Karpas-422 (cell line): Measurements from ENCODE around the gene MGAT3. TPM values are rescaled to one million over a fixed set of nuclear protein-coding genes. Genes with fewer than 3 reads are reported as not detected.

ENCODE experiments used
- DNase-seq: peaks from one replicate; pipeline ENCODE4 v3.0.0-alpha.2; 2015
- H2AFZ ChIP-seq: fragments of 200-600 bp; sonication (generic); 2 replicates; pipeline ENCODE4 v1.6.1; 2014; ENCODE audit warnings: antibody characterized with exemption, low read length, mixed read lengths
- H3K27ac ChIP-seq: fragments of 200-600 bp; sonication (generic); 2 replicates; pipeline ENCODE4 v1.5.1; 2014; ENCODE audit warnings: mild to moderate bottlenecking, low read length, moderate library complexity
- H3K27me3 ChIP-seq: fragments of 200-600 bp; sonication (generic); 2 replicates; pipeline ENCODE4 v1.6.1; 2014; ENCODE audit warnings: low read length, mixed read lengths
- H3K36me3 ChIP-seq: fragments of 200-600 bp; sonication (generic); 2 replicates; pipeline ENCODE4 v1.6.1; 2014; ENCODE audit warnings: low read length, mixed read lengths; ENCODE audit not compliant: insufficient read depth
- H3K4me1 ChIP-seq: fragments of 200-600 bp; sonication (generic); 2 replicates; pipeline ENCODE4 v1.6.1; 2014; ENCODE audit warnings: mild to moderate bottlenecking, low read length, mixed read lengths
- H3K4me2 ChIP-seq: fragments of 200-600 bp; sonication (generic); 2 replicates; pipeline ENCODE4 v1.6.1; 2014; ENCODE audit warnings: low read length, low read depth, mild to moderate bottlenecking; ENCODE audit not compliant: poor library complexity, severe bottlenecking
- H3K4me3 ChIP-seq: fragments of 200-600 bp; sonication (generic); 2 replicates; pipeline ENCODE4 v1.5.1; 2014; ENCODE audit warnings: mild to moderate bottlenecking, antibody characterized with exemption, low read length, mixed read lengths
- H3K79me2 ChIP-seq: fragments of 200-600 bp; sonication (generic); 2 replicates; pipeline ENCODE4 v1.6.1; 2014; ENCODE audit warnings: mild to moderate bottlenecking, low read length, mixed read lengths
- H3K9ac ChIP-seq: fragments of 200-600 bp; sonication (generic); 2 replicates; pipeline ENCODE4 v1.6.0; 2014; ENCODE audit warnings: low read length
- H3K9me2 ChIP-seq: fragments of 200-600 bp; sonication (generic), shearing (Covaris generic); replicated peaks from 2 replicates; pipeline ENCODE4 v1.6.0; 2014; ENCODE audit warnings: mild to moderate bottlenecking, low read length, moderate library complexity; ENCODE audit not compliant: insufficient read depth
- H3K9me3 ChIP-seq: fragments of 300-700, 200-600 bp; sonication (generic); 2 replicates; pipeline ENCODE4 v1.6.1; 2014; ENCODE audit warnings: low read length, mixed read lengths
- H4K20me1 ChIP-seq: fragments of 200-600 bp; sonication (generic); 2 replicates; pipeline ENCODE4 v1.6.1; 2014; ENCODE audit warnings: mild to moderate bottlenecking, antibody characterized with exemption, low read length, low read depth; ENCODE audit not compliant: insufficient read depth
- total RNA-seq: library from RNA; depleted of rRNA; stranded (reverse); fragments of >200 nt; shearing (Covaris generic); gene quantifications from 2 replicates; pipeline ENCODE4 v1.2.3, GENCODE V29; 2014; ENCODE audit warnings: low replicate concordance

Gene MGAT3
- total RNA-seq, 1 experiment from 2014 or later, result 34.8 TPM

DNA sequence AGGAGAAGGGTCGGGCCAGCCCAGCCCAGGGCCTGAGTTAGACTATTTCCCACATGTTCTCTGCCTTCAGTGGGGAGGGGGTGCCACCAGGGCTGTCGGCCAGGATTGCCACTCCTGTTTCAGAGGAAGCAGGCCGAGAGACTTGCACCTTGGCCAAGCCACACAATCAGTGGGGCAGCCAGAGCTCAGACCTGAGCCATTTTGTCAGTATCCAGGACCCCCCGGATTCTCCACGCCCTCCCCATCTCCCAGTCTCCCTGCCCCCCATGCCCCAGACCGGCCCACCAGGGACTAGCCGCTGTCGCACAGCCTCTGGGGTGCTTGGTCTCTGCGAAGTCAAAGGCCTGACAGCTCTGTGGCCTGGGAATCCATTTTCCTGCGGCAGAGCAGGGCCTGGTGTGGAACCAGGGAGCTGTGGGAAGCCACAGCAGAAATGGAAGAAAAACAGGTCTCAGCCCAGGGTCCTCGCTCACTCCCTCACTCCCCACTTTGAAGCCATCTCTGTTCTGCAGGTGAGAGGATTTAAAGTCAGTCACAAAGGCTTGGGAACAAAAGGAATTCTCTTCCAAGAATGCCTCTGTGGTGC is 25.5 kb upstream of the MGAT3 start:
- Histone ChIP-seq H3K36me3 (no peaks in the 10 kb centered on the region), H3K9me2 (no peaks in the 10 kb centered on the region), H3K27ac (no peak overlapping the region), H4K20me1 (no peaks in the 10 kb centered on the region), H3K4me1 (peaks cover 2% of the 10 kb centered on the region), H3K4me3 (no peak overlapping the region), H3K4me2 (no peak overlapping the region), H2AFZ (no peak overlapping the region), H3K79me2 (no peaks in the 10 kb centered on the region), H3K9me3 (no peaks in the 10 kb centered on the region), H3K27me3 (no peaks in the 10 kb centered on the region), H3K9ac (no peak overlapping the region)
- DNase-seq, result no peak

DNA sequence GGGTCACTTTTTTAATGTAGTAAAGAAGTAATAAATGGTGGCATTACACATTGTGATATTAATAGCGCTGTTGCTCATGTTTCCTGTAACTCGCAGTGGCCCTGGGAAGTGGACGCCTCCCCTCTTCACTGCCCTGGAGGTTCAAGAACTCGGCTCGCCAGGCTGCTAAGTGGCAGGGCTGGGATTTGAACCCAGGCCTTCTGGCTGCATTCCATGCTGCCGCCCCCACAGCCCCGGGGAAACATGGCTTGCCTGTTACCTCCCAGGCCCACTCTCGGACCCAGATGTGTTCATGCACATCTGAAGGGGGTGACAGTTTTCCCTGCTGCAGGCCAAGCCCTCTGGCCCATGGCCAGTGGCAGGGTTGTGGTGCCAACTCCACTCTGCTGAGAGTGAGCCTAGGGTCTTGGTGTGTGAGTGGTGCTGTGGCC is 25.0 kb upstream of the MGAT3 start:
- Histone ChIP-seq H3K4me3 (no peak overlapping the region), H3K27me3 (no peaks in the 10 kb centered on the region), H4K20me1 (no peaks in the 10 kb centered on the region), H3K9me3 (no peaks in the 10 kb centered on the region), H3K4me1 (peaks cover 7% of the 10 kb centered on the region), H3K9ac (no peak overlapping the region), H3K9me2 (no peaks in the 10 kb centered on the region), H3K27ac (no peak overlapping the region), H2AFZ (no peak overlapping the region), H3K79me2 (no peaks in the 10 kb centered on the region), H3K4me2 (no peak overlapping the region), H3K36me3 (no peaks in the 10 kb centered on the region)
- no peak for DNase-seq

DNA sequence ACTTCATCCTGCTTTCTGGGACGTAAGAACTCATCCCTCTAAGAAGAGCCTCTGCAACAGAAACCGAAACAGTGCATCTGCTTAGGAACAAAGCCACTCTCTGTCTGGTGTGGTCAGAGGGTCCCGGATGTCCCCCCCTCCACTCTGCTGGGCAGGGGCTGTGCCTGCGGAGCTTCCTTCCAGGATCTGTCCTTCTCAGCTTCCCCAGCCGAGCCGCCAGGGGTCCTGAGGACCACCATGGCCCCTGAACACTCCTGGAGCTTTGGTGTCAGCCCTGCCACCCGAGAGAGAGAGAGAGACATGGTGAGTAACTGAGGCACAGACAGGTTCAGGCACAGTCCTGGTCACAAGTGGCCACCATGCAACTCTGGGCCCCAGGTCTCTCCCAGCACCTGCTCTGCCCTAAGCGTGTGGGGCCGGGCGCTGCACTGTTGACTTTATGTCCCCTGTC is 24.4 kb upstream of the MGAT3 start:
- H3K9ac ChIP-seq, result no peak overlapping the region
- H3K36me3 ChIP-seq, result no peaks in the 10 kb centered on the region
- no peaks in the 10 kb centered on the region for H4K20me1 ChIP-seq
- H3K27ac ChIP-seq, result no peak overlapping the region
- peaks cover 12% of the 10 kb centered on the region for H3K4me1 ChIP-seq
- H3K4me2 ChIP-seq, result no peak overlapping the region
- no peaks in the 10 kb centered on the region for H3K9me2 ChIP-seq
- no peak for DNase-seq
- H2AFZ ChIP-seq, result no peak overlapping the region
- H3K27me3 ChIP-seq, result no peaks in the 10 kb centered on the region
- no peaks in the 10 kb centered on the region for H3K9me3 ChIP-seq
- H3K79me2 ChIP-seq, result no peaks in the 10 kb centered on the region
- no peak overlapping the region for H3K4me3 ChIP-seq

DNA sequence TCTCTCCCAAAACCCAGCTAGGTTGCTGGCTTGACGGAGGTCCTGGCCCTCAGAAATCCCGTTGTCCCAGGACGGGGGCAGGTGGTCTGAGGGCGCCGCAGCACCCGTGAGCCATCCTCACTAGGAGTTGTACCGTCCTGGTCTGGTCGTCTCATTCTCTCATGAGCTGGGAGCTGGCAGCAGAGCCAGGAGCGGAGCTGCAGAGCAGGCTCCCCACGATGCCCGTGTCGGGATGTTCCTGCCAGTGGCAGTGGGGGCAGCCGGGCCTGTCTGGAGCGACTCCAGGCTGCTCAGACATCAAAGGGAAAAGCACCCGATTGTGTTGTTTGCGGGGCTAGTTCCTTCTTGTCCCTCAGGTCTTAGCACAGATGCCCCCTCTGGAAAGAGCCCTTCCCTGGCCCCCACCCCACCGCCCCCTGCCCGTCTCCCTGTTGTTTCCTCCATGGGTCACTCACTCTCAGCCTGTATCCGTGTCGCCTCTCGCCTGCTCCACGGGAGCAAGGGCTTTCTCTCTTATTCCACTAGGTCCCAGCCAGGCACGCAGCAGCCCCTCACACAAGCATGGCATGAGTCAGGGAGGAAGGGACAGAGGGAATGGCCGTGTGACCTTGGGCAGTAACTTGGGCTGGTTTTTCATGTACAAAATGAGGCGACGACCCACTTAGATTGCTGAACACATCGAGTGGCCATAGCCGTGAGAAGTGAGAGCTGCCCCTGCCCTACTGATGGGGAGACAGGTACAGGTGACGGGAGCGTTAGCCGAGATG is 23.2 kb upstream of the MGAT3 start:
- no peaks in the 10 kb centered on the region for H3K36me3 ChIP-seq
- no peak for DNase-seq
- H3K4me2 ChIP-seq, result no peak overlapping the region
- no peaks in the 10 kb centered on the region for H3K9me3 ChIP-seq
- no peaks in the 10 kb centered on the region for H3K79me2 ChIP-seq
- H3K4me3 ChIP-seq, result no peak overlapping the region
- H3K9me2 ChIP-seq, result no peaks in the 10 kb centered on the region
- no peaks in the 10 kb centered on the region for H4K20me1 ChIP-seq
- no peak overlapping the region for H3K27ac ChIP-seq
- H2AFZ ChIP-seq, result no peak overlapping the region
- no peak overlapping the region for H3K9ac ChIP-seq
- peaks cover 25% of the 10 kb centered on the region for H3K4me1 ChIP-seq
- H3K27me3 ChIP-seq, result no peaks in the 10 kb centered on the region

DNA sequence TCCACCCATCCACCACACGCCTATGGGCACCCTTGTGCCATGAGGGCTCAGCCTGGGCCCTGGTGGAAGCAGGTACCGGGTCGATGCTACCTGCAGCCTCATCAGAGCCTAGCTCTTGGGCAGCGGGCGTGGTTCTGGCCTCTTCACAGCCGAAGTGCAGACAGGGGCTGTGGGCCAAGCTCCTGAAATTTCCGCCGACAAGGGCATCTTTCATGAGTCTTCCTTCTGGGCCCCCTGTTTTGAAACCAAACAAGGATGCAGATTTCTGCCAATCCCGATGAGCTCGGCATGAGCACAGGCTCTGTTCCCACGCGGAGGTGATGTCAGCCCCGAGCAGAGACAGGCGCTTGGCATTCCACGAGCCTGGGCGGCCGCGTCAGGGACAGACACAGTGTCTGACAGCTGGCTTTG is 22.6 kb upstream of the MGAT3 start:
- H3K27ac ChIP-seq, result no peak overlapping the region
- no peaks in the 10 kb centered on the region for H3K9me3 ChIP-seq
- H2AFZ ChIP-seq, result no peak overlapping the region
- H3K4me3 ChIP-seq, result no peak overlapping the region
- H3K27me3 ChIP-seq, result no peaks in the 10 kb centered on the region
- H4K20me1 ChIP-seq, result no peaks in the 10 kb centered on the region
- no peaks in the 10 kb centered on the region for H3K9me2 ChIP-seq
- H3K4me2 ChIP-seq, result no peak overlapping the region
- H3K79me2 ChIP-seq, result no peaks in the 10 kb centered on the region
- no peaks in the 10 kb centered on the region for H3K36me3 ChIP-seq
- no peak for DNase-seq
- H3K4me1 ChIP-seq, result peaks cover 29% of the 10 kb centered on the region
- no peak overlapping the region for H3K9ac ChIP-seq

DNA sequence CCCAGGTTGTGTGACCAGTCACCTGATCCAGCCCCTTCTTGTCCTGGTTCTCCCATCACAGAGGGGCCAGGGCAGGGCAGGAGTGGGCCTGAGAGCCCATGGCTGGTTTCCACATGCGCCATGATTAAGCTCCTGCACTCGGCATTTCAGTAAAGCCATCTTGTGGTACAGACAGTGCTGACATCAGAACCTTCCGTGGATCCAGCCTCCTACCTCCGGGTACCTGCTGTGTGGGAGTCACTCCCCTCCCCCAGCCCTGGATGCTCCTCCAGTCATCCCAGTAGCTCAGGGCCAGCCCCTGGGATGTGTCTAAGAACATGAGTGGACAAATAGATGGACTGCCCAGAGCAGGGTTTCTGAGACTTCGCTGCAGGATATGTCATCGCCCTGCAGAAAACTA is 22.1 kb upstream of the MGAT3 start:
- H4K20me1 ChIP-seq, result no peaks in the 10 kb centered on the region

DNA sequence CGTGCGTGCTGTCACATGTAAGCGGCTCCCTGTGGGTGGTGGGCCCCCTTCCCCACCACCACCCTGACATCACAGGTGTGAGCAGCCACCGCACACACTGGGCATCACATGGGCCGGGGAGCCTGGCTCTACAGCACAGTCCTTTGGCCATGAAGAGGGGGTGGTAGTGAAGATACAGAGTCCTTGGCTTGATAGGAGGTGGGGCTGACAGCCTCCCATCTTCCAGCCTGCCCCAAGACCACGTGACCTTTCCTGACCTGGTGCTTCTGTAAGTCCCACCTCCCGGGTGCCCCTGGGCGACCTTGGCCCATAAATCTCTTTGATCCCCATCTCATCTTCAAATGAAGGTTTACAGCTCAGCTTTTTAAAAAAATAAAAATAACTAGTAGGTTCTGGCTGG is 21.2 kb upstream of the MGAT3 start:
- no peak for DNase-seq
- Histone ChIP-seq H3K27me3 (no peaks in the 10 kb centered on the region), H2AFZ (no peak overlapping the region), H3K9ac (no peak overlapping the region), H3K4me3 (no peak overlapping the region), H3K4me2 (no peak overlapping the region), H3K27ac (no peak overlapping the region), H3K9me2 (no peaks in the 10 kb centered on the region), H4K20me1 (no peaks in the 10 kb centered on the region), H3K4me1 (peaks cover 35% of the 10 kb centered on the region), H3K9me3 (no peaks in the 10 kb centered on the region), H3K36me3 (no peaks in the 10 kb centered on the region), H3K79me2 (no peaks in the 10 kb centered on the region)

More for the DNA sequence above, 22.1 kb upstream of the MGAT3 start:
- no peak overlapping the region for H3K27ac ChIP-seq
- H3K9me3 ChIP-seq, result no peaks in the 10 kb centered on the region
- H3K9me2 ChIP-seq, result no peaks in the 10 kb centered on the region
- no peaks in the 10 kb centered on the region for H3K27me3 ChIP-seq
- no peak overlapping the region for H3K4me3 ChIP-seq
- H3K4me1 ChIP-seq, result peaks cover 33% of the 10 kb centered on the region
- no peak overlapping the region for H3K4me2 ChIP-seq
- no peaks in the 10 kb centered on the region for H3K79me2 ChIP-seq
- H3K9ac ChIP-seq, result no peak overlapping the region
- no peak for DNase-seq
- no peak overlapping the region for H2AFZ ChIP-seq
- no peaks in the 10 kb centered on the region for H3K36me3 ChIP-seq

DNA sequence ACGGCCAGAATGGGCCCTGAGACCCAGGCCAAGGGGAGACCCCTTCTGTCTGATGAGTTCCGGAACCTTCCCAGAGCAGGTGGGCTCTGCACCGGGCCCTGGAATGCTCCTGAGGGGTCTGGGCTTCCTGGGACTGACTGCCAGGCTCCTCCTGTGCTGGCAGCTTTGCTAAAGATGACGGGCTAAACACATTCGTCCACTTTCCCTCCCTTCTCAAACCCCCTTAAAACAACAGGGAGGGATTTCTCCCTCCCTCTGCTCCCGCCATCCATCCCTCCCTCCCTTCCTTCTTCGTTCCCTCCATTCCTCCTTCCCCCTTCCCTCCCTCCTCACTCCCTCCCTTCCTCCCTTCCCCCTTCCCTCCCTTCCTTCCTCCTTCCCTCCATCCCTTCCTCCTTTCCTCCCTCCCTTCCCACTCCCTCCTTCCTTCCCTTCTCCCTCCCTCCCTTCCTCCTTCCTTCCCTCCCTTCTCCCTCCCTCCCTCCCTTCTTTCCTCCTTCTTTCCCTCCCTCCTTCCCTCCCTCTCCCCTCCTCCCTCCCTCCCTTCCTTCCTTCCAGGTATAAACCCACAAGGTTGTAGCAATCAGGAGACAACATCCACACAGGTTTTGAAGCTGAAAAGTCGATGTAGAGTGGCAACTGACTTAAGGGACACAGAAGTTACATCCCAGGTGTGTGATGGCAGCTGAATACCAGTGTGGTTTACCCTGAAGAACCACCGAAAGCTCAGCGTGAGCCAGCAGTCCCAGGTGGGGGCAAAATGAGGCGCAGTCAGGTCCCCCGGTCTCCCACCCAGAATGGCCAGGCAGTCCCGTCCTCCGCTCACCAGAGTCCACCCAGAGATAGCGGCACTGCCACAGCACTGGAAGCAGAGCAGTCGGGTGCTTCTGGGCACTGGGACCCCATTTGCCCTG is 18.8 kb upstream of the MGAT3 start:
- no peaks in the 10 kb centered on the region for H3K36me3 ChIP-seq
- H3K9me2 ChIP-seq, result no peaks in the 10 kb centered on the region
- peak overlapping the region; percentile 52 for H3K4me3 ChIP-seq
- H3K9ac ChIP-seq, result peak overlapping the region; percentile 70
- H3K27me3 ChIP-seq, result no peaks in the 10 kb centered on the region
- DNase-seq, result peak; percentile 54
- H3K79me2 ChIP-seq, result no peaks in the 10 kb centered on the region
- no peaks in the 10 kb centered on the region for H4K20me1 ChIP-seq
- H3K9me3 ChIP-seq, result no peaks in the 10 kb centered on the region
- H3K4me1 ChIP-seq, result peaks cover 59% of the 10 kb centered on the region
- peak overlapping the region; percentile 66 for H3K4me2 ChIP-seq
- peak overlapping the region; percentile 90 for H3K27ac ChIP-seq
- 0 out of 2 replicates have a peak overlapping the region, but pooled peaks have one; percentile 39 for H2AFZ ChIP-seq
